DOHH2 (cell line): ENCODE measurements around the gene DSE.

Source experiments
- H3F3A ChIP-seq: fragments of 200-600 bp; sonication (generic), shearing (Covaris generic); 2 replicates; pipeline ENCODE4 v1.6.0; 2016; ENCODE audit warnings: antibody characterized with exemption, mild to moderate bottlenecking; ENCODE audit not compliant: control insufficient read depth, insufficient read depth
- H3K27ac ChIP-seq: fragments of 200-600 bp; sonication (generic); 2 replicates; pipeline ENCODE4 v1.5.1; 2014; ENCODE audit warnings: low read depth, mild to moderate bottlenecking, low read length, moderate library complexity
- H3K27me3 ChIP-seq: fragments of 200-600 bp; sonication (generic); 2 replicates; pipeline ENCODE4 v1.6.1; 2014; ENCODE audit warnings: mild to moderate bottlenecking, low read length, mixed read lengths; ENCODE audit not compliant: control insufficient read depth
- H3K36me3 ChIP-seq: fragments of 200-600 bp; sonication (generic); 2 replicates; pipeline ENCODE4 v1.6.1; 2014; ENCODE audit warnings: mild to moderate bottlenecking, low read length, moderate library complexity, mixed read lengths; ENCODE audit not compliant: control insufficient read depth
- H3K4me1 ChIP-seq: fragments of 200-600 bp; sonication (generic); 2 replicates; pipeline ENCODE4 v1.6.1; 2014; ENCODE audit warnings: mild to moderate bottlenecking, low read length, mixed read lengths; ENCODE audit not compliant: control insufficient read depth
- H3K4me2 ChIP-seq: fragments of 200-600 bp; sonication (generic); 2 replicates; pipeline ENCODE4 v1.6.0; 2014; ENCODE audit warnings: mild to moderate bottlenecking, low read length, moderate library complexity
- H3K4me3 ChIP-seq: fragments of 200-600 bp; sonication (generic); 2 replicates; pipeline ENCODE4 v1.5.1; 2014; ENCODE audit warnings: mild to moderate bottlenecking, low read length, mixed read lengths
- H3K79me2 ChIP-seq: fragments of 200-600 bp; sonication (generic); 2 replicates; pipeline ENCODE4 v1.6.1; 2014; ENCODE audit warnings: mild to moderate bottlenecking, low read length, mixed read lengths; ENCODE audit not compliant: control insufficient read depth
- H3K9me2 ChIP-seq: fragments of 200-600 bp; sonication (generic); replicated peaks from 2 replicates; pipeline ENCODE4 v1.6.1; 2014; ENCODE audit warnings: mild to moderate bottlenecking, low read length, mixed read lengths; ENCODE audit not compliant: control insufficient read depth
- H3K9me3 ChIP-seq: fragments of 200-600 bp; sonication (generic); 2 replicates; pipeline ENCODE4 v1.6.1; 2014; ENCODE audit warnings: antibody characterized with exemption, low read length, mixed read lengths; ENCODE audit not compliant: control insufficient read depth, insufficient read depth
- H4K20me1 ChIP-seq: fragments of 200-600 bp; sonication (generic); 2 replicates; pipeline ENCODE4 v1.6.0; 2014; ENCODE audit warnings: low read depth, mild to moderate bottlenecking, antibody characterized with exemption, low read length, moderate library complexity; ENCODE audit not compliant: control insufficient read depth, insufficient read depth
- CTCF ChIP-seq: fragments of 200-600 bp; sonication (generic); IDR thresholded peaks from one replicate; pipeline ENCODE4 v1.5.1; 2014; ENCODE audit warnings: antibody characterized with exemption, mild to moderate bottlenecking, low read depth, low read length; ENCODE audit not compliant: poor library complexity, severe bottlenecking
- EZH2phosphoT487 ChIP-seq: fragments of 200-600 bp; sonication (generic); IDR thresholded peaks from 2 replicates; pipeline ENCODE4 v1.6.1; 2017; ENCODE audit warnings: borderline replicate concordance, mild to moderate bottlenecking, antibody characterized with exemption, low read length, moderate library complexity, mixed read lengths

The DSE gene

GRCh38 chr6:116385459-116385802, 14.7 kb downstream of the DSE start:
- H3K4me1 ChIP-seq, result no peaks in the 10 kb centered on the region
- no peaks in the 10 kb centered on the region for H3K79me2 ChIP-seq
- no peak overlapping the region for H3K27ac ChIP-seq
- H4K20me1 ChIP-seq, result no peaks in the 10 kb centered on the region
- no peaks in the 10 kb centered on the region for H3F3A ChIP-seq
- H3K27me3 ChIP-seq, result peaks cover 56% of the 10 kb centered on the region
- H3K9me3 ChIP-seq, result no peaks in the 10 kb centered on the region
- no peaks in the 10 kb centered on the region for H3K36me3 ChIP-seq
- H3K4me2 ChIP-seq, result no peak overlapping the region
- H3K4me3 ChIP-seq, result no peak overlapping the region
- TF ChIP-seq CTCF (no peak), EZH2phosphoT487 (no peak)
- no peaks in the 10 kb centered on the region for H3K9me2 ChIP-seq

GRCh38 chr6:116385921-116386320, 15.2 kb downstream of the DSE start:
- Histone ChIP-seq H3K9me2 (no peaks in the 10 kb centered on the region), H3K4me2 (no peak overlapping the region), H3K27me3 (peaks cover 56% of the 10 kb centered on the region), H3K36me3 (no peaks in the 10 kb centered on the region), H3K4me3 (no peak overlapping the region), H3K27ac (no peak overlapping the region), H3K4me1 (no peaks in the 10 kb centered on the region), H4K20me1 (no peaks in the 10 kb centered on the region), H3K9me3 (no peaks in the 10 kb centered on the region), H3F3A (no peaks in the 10 kb centered on the region), H3K79me2 (no peaks in the 10 kb centered on the region)
- no peak for TF ChIP-seq CTCF
- TF ChIP-seq EZH2phosphoT487, result no peak

GRCh38 chr6:116386581-116387299, 16.0 kb downstream of the DSE start:
- no peak overlapping the region for H3K4me3 ChIP-seq
- no peaks in the 10 kb centered on the region for H3K79me2 ChIP-seq
- no peaks in the 10 kb centered on the region for H4K20me1 ChIP-seq
- H3K36me3 ChIP-seq, result no peaks in the 10 kb centered on the region
- no peaks in the 10 kb centered on the region for H3K4me1 ChIP-seq
- no peaks in the 10 kb centered on the region for H3K9me2 ChIP-seq
- no peak overlapping the region for H3K4me2 ChIP-seq
- no peaks in the 10 kb centered on the region for H3F3A ChIP-seq
- H3K27ac ChIP-seq, result no peak overlapping the region
- peaks cover 49% of the 10 kb centered on the region for H3K27me3 ChIP-seq
- TF ChIP-seq CTCF (no peak), EZH2phosphoT487 (no peak)
- H3K9me3 ChIP-seq, result no peaks in the 10 kb centered on the region
